Measurements from ENCODE around the gene FCMR. TPM values are rescaled to one million over a fixed set of nuclear protein-coding genes. Genes with fewer than 3 reads are reported as not detected.

The FCMR gene
- total RNA-seq, 1 donor from 2014 or later: 0.58 TPM

- H3K36me3 Mint-ChIP-seq: no peaks in the 10 kb centered on the region
- H3K27ac Mint-ChIP-seq: no peak overlapping the region
- TF ChIP-seq, protein P1, sequence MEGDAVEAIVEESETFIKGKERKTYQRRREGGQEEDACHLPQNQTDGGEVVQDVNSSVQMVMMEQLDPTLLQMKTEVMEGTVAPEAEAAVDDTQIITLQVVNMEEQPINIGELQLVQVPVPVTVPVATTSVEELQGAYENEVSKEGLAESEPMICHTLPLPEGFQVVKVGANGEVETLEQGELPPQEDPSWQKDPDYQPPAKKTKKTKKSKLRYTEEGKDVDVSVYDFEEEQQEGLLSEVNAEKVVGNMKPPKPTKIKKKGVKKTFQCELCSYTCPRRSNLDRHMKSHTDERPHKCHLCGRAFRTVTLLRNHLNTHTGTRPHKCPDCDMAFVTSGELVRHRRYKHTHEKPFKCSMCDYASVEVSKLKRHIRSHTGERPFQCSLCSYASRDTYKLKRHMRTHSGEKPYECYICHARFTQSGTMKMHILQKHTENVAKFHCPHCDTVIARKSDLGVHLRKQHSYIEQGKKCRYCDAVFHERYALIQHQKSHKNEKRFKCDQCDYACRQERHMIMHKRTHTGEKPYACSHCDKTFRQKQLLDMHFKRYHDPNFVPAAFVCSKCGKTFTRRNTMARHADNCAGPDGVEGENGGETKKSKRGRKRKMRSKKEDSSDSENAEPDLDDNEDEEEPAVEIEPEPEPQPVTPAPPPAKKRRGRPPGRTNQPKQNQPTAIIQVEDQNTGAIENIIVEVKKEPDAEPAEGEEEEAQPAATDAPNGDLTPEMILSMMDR (conservative IDR thresholded peaks at IDR 0.05): no peak
- no peak overlapping the region for H3K4me3 Mint-ChIP-seq
- peaks cover 29% of the 10 kb centered on the region for H3K27me3 Mint-ChIP-seq
- H3K4me1 Mint-ChIP-seq (ENCODE audit: unreplicated experiment): peaks cover 10% of the 10 kb centered on the region
- no peaks in the 10 kb centered on the region for H3K9me3 Mint-ChIP-seq
- no peak for DNase-seq (ENCODE audit: extremely low spot score, unreplicated experiment)
Measured at GRCh38 chr1:206898089-206898914, 23.4 kb downstream of the FCMR start.

DNA sequence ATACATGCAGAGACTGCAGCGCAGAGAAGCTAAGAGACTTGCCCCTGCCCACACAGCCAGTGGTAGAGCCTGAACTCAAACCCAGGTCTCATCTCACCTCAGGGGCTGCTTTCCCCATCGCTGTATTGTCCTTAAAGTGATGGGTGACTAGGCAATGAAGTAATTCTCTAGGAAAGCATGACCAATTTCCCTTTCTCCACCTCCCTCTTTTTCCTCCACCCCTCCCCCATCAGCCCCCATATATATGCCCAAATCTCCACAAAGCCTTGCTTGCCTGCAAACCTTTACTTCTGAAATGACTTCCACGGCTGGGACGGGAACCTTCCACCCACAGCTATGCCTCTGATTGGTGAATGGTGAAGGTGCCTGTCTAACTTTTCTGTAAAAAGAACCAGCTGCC, 24.6 kb downstream of the FCMR start, which contains the start of gene IL24:
IL24 (plus strand) TSS at position 269 of the 400 bp plus-strand sequence. CDS start 390 bp downstream, outside the sequence.
- Mint-ChIP-seq H3K27ac (no peak within 1 kb of the TSS), H3K4me1 (ENCODE audit: unreplicated experiment) (peaks cover 10% of the 10 kb centered on the region), H3K27me3 (peaks cover 24% of the 10 kb centered on the region), H3K4me3 (no peak within 1 kb of the TSS), H3K36me3 (no peaks in the 10 kb centered on the region), H3K9me3 (no peaks in the 10 kb centered on the region)
- TF ChIP-seq, protein P1 (conservative IDR thresholded peaks at IDR 0.05): no peak
- DNase-seq (ENCODE audit: extremely low spot score, unreplicated experiment): no peak

DNA sequence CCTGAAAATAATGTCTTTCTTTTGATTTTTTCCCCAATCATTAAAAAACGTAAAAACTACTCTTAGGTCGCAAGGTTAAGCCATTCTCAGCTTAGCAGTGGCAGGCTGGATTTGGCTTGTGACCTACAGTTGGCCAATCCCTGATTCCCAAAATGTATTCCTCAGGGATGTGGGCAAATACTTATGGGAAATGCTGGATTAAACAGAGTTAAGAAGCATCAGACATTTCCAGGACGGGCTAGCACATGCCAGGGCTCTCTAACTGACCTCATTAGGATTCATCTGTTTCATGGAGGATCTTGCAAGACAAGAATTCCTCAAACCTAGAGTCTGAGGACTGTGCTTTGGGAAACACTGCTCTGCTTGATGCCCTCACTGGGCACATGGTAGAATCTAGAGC, 25.5 kb downstream of the FCMR start:
- Mint-ChIP-seq H3K36me3 (no peaks in the 10 kb centered on the region), H3K27ac (no peak overlapping the region), H3K4me3 (no peak overlapping the region), H3K4me1 (ENCODE audit: unreplicated experiment) (peaks cover 10% of the 10 kb centered on the region), H3K27me3 (peaks cover 24% of the 10 kb centered on the region), H3K9me3 (no peaks in the 10 kb centered on the region)
- DNase-seq (ENCODE audit: extremely low spot score, unreplicated experiment): no peak
- TF ChIP-seq, protein P1 (conservative IDR thresholded peaks at IDR 0.05): no peak

GRCh38 chr1:206895837-206896242, 25.9 kb downstream of the FCMR start:
- peaks cover 22% of the 10 kb centered on the region for H3K27me3 Mint-ChIP-seq

DNA sequence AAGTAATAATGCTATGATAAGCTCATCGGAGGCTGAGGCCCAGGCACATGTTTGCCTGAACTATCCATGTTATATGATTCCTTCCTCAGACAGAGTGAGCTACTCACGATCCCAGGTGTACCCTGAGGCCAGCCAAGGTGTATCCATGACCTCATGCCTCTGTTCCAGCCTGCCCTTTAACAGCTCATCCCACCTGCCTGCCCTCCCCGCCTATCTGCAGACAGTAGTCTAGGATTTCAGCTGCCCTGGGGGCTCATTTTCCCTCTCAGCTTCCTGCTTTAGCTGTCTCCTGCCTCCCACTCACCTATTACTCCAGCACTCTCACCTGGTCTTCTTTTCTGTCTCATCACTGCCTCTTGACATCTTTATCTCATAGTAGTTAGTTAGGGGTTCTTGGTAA, 26.4 kb downstream of the FCMR start:
- Mint-ChIP-seq H3K27me3 (peaks cover 17% of the 10 kb centered on the region), H3K4me3 (no peak overlapping the region), H3K4me1 (ENCODE audit: unreplicated experiment) (peaks cover 10% of the 10 kb centered on the region), H3K9me3 (no peaks in the 10 kb centered on the region), H3K27ac (no peak overlapping the region), H3K36me3 (no peaks in the 10 kb centered on the region)
- TF ChIP-seq, protein P1 (conservative IDR thresholded peaks at IDR 0.05): no peak
- DNase-seq (ENCODE audit: extremely low spot score, unreplicated experiment): no peak

More at GRCh38 chr1:206895837-206896242, 25.9 kb downstream of the FCMR start:
- H3K27ac Mint-ChIP-seq: no peak overlapping the region
- no peaks in the 10 kb centered on the region for H3K9me3 Mint-ChIP-seq
- peaks cover 10% of the 10 kb centered on the region for H3K4me1 Mint-ChIP-seq (ENCODE audit: unreplicated experiment)
- no peaks in the 10 kb centered on the region for H3K36me3 Mint-ChIP-seq
- no peak for DNase-seq (ENCODE audit: extremely low spot score, unreplicated experiment)
- TF ChIP-seq, protein P1 (conservative IDR thresholded peaks at IDR 0.05): no peak
- no peak overlapping the region for H3K4me3 Mint-ChIP-seq
